ENCODE results near the gene SNRPA. TPM values are rescaled to one million over a fixed set of nuclear protein-coding genes. Genes with fewer than 3 reads are reported as not detected.
A peak's percentile ranks its signal among the peaks of the same experiment; 100 is the strongest.

The SNRPA gene
- total RNA-seq, 1 donor from 2014 or later, result 51.7 TPM

DNA sequence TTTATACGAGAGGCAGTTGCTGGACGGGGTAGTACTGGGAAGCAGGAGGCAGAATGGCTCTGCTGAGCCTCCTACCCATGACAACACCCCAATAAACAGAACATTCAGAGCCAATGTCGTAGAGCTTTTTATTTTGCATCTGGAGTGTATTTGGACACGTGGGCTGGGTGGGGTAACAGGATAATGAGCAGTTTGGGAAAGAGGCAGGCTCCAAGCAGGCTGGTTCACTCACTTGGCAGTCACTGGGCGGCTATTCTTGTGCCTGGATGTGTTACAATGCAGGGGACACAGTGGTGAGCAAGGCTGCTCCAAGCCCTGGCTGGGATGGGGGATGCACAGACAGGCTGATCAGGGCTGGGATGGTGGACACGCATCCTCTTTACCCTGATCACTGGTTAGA is 10.3 kb upstream of the SNRPA start:
- Histone ChIP-seq H3K27ac (peak overlapping the region; percentile 79), H3K36me3 (peaks cover 48% of the 10 kb centered on the region), H3K4me1 (peaks cover 18% of the 10 kb centered on the region), H3K27me3 (no peaks in the 10 kb centered on the region), H3K4me3 (no peak overlapping the region), H3K9me3 (no peaks in the 10 kb centered on the region)
- TF ChIP-seq, protein P1, sequence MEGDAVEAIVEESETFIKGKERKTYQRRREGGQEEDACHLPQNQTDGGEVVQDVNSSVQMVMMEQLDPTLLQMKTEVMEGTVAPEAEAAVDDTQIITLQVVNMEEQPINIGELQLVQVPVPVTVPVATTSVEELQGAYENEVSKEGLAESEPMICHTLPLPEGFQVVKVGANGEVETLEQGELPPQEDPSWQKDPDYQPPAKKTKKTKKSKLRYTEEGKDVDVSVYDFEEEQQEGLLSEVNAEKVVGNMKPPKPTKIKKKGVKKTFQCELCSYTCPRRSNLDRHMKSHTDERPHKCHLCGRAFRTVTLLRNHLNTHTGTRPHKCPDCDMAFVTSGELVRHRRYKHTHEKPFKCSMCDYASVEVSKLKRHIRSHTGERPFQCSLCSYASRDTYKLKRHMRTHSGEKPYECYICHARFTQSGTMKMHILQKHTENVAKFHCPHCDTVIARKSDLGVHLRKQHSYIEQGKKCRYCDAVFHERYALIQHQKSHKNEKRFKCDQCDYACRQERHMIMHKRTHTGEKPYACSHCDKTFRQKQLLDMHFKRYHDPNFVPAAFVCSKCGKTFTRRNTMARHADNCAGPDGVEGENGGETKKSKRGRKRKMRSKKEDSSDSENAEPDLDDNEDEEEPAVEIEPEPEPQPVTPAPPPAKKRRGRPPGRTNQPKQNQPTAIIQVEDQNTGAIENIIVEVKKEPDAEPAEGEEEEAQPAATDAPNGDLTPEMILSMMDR (IDR thresholded peaks at IDR 0.05), result no peak
- intact Hi-C loops (cut with DNase I), result no loop called here
- DNase-seq (peak; percentile 61), ATAC-seq (no peak)

DNA sequence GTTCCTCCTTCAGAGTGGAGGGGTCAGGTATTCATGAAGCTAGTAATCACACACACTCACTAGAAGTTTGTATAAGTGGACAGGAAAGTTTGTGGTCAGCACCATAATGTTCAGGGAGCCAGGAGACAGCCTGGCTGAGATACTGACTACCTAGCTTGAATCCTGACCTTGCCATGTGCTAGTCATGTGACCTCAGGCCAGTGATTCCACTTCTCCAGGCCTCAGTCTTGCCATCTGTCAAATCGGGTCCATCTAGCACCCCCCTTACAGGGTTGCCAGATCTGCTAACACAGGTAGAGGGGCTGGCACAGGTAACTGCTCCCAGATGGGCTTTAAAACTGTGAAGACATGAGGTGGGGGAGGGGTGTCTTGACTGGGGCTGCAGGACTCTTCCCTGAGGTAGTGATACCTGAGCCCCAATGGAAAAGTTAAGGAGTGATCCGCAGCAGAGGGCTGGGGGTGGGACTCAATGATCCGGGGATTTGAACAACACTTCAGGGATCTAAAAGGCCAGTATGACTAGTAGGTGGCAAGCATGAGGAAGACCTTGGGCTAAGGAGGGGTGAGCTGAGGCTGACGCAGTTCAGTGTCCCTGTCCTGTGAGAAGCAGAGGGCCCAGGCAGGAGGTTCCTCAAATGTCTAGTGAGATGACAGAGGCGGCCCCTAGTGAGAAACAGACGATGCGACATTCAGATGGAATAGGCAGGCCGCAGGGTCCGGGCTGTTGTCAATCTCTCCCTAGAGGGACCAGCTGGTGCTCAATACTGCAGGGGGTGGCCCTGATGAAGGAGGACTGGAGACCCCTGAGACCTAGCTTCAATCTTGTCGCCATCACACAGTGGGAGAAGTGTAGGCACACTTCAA is 9.2 kb upstream of the SNRPA start:
- Histone ChIP-seq H3K27ac (peak overlapping the region; percentile 79), H3K4me3 (no peak overlapping the region), H3K36me3 (peaks cover 38% of the 10 kb centered on the region), H3K4me1 (peaks cover 21% of the 10 kb centered on the region), H3K27me3 (no peaks in the 10 kb centered on the region), H3K9me3 (no peaks in the 10 kb centered on the region)
- DNase-seq, result no peak
- no peak for ATAC-seq
- intact Hi-C loops (cut with DNase I), result no loop called here
- TF ChIP-seq, protein P1 (IDR thresholded peaks at IDR 0.05), result no peak

DNA sequence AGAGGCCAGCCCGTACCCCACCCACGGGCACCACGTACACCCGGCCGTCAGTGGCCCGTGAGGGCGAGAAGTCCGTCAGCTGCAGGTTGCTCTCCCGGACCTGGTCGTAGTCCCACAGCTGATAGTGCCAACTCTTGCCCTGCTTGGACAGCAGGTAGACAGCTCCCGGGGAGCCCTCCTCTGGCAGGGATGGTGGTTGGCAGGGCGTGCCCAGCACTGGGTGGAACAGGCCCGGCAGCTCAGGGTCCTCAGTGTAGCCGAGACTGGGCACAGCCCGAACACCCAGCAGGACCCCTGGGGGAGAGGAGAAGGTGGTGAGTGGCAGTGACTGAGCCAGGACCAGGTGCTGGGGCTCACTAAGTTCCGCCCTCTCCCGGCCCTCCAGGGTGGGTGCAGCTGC is 8.5 kb upstream of the SNRPA start:
- Histone ChIP-seq H3K4me1 (peaks cover 21% of the 10 kb centered on the region), H3K9me3 (no peaks in the 10 kb centered on the region), H3K27ac (no peak overlapping the region), H3K27me3 (no peaks in the 10 kb centered on the region), H3K36me3 (peaks cover 31% of the 10 kb centered on the region), H3K4me3 (no peak overlapping the region)
- TF ChIP-seq, protein P1 (IDR thresholded peaks at IDR 0.05), result no peak
- intact Hi-C loops (cut with DNase I), result no loop called here
- ATAC-seq (no peak), DNase-seq (no peak)

DNA sequence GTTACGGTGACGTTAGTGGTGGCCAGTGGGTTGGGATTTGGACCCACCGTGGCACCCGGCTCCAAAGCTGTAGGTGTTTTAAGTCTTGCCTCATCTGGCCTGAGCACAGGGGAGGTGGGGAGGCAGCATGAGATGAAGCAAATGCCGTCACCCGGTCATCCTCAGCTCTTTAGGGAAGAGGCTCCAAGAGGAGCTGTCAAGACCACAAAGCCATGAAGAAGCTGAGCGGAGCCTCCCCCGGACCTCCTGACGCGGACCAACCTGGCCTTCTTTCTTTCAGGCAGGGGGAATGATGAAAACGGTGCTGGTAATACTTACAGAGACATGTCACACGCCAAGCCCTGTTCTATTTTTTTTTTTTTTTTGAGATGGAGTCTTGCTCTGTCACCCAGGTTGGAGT is 8.1 kb upstream of the SNRPA start:
- Histone ChIP-seq H3K27me3 (no peaks in the 10 kb centered on the region), H3K36me3 (peaks cover 26% of the 10 kb centered on the region), H3K4me3 (no peak overlapping the region), H3K27ac (no peak overlapping the region), H3K4me1 (peaks cover 21% of the 10 kb centered on the region), H3K9me3 (no peaks in the 10 kb centered on the region)
- TF ChIP-seq, protein P1 (IDR thresholded peaks at IDR 0.05), result no peak
- ATAC-seq, result no peak
- intact Hi-C loops (cut with DNase I), result no loop called here
- peak; percentile 66 for DNase-seq

DNA sequence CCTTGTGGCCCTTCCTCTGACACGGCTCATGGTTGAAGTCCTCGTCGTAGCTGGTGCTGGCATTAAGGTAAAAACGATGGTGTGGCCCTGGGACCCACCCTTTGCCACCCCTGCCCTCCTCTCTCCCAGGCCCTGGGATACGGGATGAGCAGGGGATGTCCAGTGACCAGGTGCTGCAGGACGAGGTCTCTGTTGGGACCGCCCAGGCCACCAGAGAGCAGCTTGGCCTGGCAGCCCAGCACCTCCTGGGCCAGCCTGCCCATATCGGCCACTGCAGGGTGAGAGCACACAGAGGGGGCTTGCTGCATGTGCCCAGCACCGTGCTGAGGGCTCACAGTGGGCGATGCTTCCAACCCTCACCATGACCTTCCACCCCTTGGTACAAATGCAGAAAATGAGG is 7.1 kb upstream of the SNRPA start:
- ATAC-seq (no peak), DNase-seq (peak; percentile 61)
- intact Hi-C loops (cut with DNase I), result no loop called here
- TF ChIP-seq, protein P1 (IDR thresholded peaks at IDR 0.05), result no peak
- Histone ChIP-seq H3K36me3 (peaks cover 18% of the 10 kb centered on the region), H3K9me3 (no peaks in the 10 kb centered on the region), H3K4me1 (peaks cover 30% of the 10 kb centered on the region), H3K27me3 (no peaks in the 10 kb centered on the region), H3K27ac (peak overlapping the region; percentile 78), H3K4me3 (no peak overlapping the region)

Data from upper lobe of right lung (tissue), 1 donor.